LoVo (cell line): ENCODE data around the gene METTL27.
"Not testable (repeated sequence)": the region's sequence is repeated elsewhere in the genome, so short reads cannot be mapped to it uniquely, and the experiment has no call there.

Experiments used
- DNase-seq: peaks from one replicate; pipeline ENCODE4 v3.0.0-alpha.2; 2016; ENCODE audit warnings: low spot score

The METTL27 gene

GRCh38 chr7:73869011-73869798 is 26.9 kb upstream of the METTL27 start:
- no peak for DNase-seq

- DNase-seq = no peak
Observed at GRCh38 chr7:73866446-73866767, 24.1 kb upstream of the METTL27 start.

- peak; percentile 33 for DNase-seq
Observed at GRCh38 chr7:73865738-73866445, 23.6 kb upstream of the METTL27 start.

GRCh38 chr7:73864981-73865711 is 22.8 kb upstream of the METTL27 start:
- DNase-seq = no peak

GRCh38 chr7:73861305-73861704 is 19.0 kb upstream of the METTL27 start:
- no peak for DNase-seq

- no peak for DNase-seq
Observed at GRCh38 chr7:73860859-73861258, 18.5 kb upstream of the METTL27 start, which contains the start of gene TMEM270. Gene TMEM270 (plus strand): TSS chr7:73861159. CDS start chr7:73861195, 36 bp downstream.

- no peak for DNase-seq
Observed at GRCh38 chr7:73858807-73859206, 16.5 kb upstream of the METTL27 start.

GRCh38 chr7:73856941-73857340 is 14.6 kb upstream of the METTL27 start:
- DNase-seq = no peak

- no peak for DNase-seq
Observed at GRCh38 chr7:73852500-73852899, 10.2 kb upstream of the METTL27 start.

GRCh38 chr7:73851410-73852338 is 9.4 kb upstream of the METTL27 start:
- DNase-seq = peak; percentile 99

GRCh38 chr7:73850781-73851207 is 8.5 kb upstream of the METTL27 start:
- DNase-seq = peak; percentile 95

- DNase-seq = no peak
Observed at GRCh38 chr7:73847941-73848723, 5.8 kb upstream of the METTL27 start.

GRCh38 chr7:73845701-73846195 is 3.4 kb upstream of the METTL27 start:
- not testable (repeated sequence) for DNase-seq

- no peak for DNase-seq
Observed at GRCh38 chr7:73844848-73845460, 2.6 kb upstream of the METTL27 start.

- no peak for DNase-seq
Observed at GRCh38 chr7:73844131-73844547, 1.8 kb upstream of the METTL27 start.

GRCh38 chr7:73841689-73842066 is 638 bp downstream of the METTL27 start:
- DNase-seq = peak; percentile 63

- no peak for DNase-seq
Observed at GRCh38 chr7:73840715-73841379, 1.5 kb downstream of the METTL27 start.

- DNase-seq = no peak
Observed at GRCh38 chr7:73839743-73840714, 2.3 kb downstream of the METTL27 start.
